ENCODE results near the gene EPS15.

The EPS15 gene

GRCh38 chr1:51310871-51311613 is 208.0 kb downstream of the EPS15 start:
- DNase-seq = no peak

- no peak for DNase-seq
These were observed 209.8 kb downstream of the EPS15 start for GRCh38 chr1:51309291-51309690.

GRCh38 chr1:51308636-51309035 is 210.4 kb downstream of the EPS15 start:
- DNase-seq = no peak

DNA sequence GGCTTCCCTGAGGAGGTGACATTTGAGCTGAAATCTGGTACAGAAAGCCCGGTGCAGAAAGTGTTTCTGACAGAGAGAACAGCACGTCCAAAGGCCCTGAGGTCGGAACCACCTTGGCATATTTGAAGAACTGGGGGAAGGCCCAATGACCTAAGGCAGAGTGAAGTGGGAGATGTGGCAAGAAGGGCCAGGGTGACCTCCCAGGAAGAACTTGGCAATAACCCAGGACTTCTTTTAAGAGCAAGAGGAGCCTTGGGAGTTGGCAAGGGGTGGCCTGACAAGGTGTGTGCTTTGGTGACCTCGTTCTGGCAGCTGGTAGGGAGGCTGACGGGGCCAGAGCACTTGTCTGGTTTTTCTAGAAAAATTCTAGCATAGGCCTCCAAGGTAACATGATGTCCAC is 212.1 kb downstream of the EPS15 start:
- no peak for DNase-seq

GRCh38 chr1:51305371-51305823 is 213.7 kb downstream of the EPS15 start:
- DNase-seq = no peak

DNA sequence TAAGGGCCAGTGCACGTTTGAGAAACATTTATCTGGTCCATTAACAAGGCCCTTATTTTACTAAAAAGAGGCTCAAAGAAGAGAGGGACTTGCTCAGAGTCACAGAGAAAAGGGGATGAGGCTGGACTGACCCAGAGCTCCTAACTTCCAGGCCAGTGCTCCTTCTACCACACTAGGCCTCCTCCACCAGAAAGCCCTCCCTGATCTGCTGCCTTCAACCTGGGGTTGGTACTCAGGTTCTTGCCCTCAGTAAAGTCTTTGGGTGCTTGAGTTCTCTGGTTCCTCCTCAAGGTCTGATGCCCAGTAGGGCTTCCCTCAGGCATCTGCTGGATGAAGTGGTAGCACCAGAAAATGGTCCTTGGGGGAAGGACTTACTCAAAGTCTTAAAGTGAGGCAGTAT is 214.7 kb downstream of the EPS15 start:
- DNase-seq = no peak
